Activated T-cell treated with anti-CD3 and anti-CD28 coated beads, Interleukin-2, amount 50 U/mL, for 1 hour (primary cell): ENCODE data around the gene TRMT11.
A peak's percentile ranks its signal among the peaks of the same experiment; 100 is the strongest.
"Not testable (repeated sequence)": the region's sequence is repeated elsewhere in the genome, so short reads cannot be mapped to it uniquely, and the experiment has no call there.

Experiments
- DNase-seq: peaks from one replicate; pipeline ENCODE4 v3.0.0-alpha.2; 2020

The TRMT11 gene

DNA sequence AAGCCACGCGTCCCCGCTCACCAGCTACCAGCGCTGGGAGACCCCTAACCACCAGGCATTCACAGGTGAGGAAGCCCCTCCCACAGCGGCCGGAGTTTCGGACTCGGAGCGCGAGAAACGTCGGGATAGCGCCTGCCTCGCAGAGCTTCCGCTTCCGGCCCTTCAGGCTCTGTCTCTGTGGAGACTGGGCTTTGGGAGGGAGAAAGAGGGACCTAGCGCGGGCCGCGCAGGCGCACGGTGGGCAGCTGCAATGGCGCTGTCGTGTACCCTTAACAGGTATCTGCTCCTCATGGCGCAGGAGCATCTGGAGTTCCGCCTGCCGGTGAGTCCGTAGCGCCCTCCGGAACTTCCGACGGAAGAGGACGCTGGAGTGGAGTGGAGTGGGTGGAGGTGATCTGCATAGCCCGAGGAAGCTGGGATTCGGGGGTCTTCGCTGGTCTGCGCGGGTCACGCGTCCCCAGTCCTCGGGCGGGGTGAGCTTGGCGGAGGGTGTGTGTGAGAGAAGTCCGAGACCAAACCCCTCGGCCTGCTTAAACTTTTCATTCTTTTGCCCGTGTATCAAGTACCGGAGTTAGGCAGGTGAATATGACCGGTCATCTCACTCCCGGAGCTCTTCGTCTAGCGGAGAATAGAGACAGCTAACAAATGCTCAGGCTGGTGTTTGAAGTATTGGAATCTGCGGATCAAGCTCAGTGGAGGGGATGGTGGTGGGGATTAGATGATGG, at the start of gene TRMT11:
TRMT11 (plus strand) TSS at position 240 of the 725 bp plus-strand sequence; CDS start at position 251, 11 bp downstream.
- peak; percentile 80 for DNase-seq

DNA sequence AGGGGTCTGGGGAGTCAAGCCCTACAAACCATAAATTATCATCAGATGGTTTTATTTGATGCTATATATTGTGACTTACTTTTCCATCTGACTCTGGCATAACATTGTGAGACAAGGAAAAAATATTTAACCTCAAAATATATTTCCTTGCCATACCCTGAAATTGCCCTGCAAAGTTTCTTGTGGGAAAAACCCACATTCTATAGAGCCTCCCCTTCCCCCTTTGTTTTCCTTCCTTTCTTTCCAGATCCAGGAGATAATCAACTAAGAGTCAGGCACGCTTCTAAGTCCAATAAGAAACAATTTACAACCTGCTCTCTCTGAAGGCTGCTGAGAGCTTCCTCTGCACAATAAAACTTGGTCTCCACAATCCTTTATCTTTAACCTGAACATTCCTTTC, 47.3 kb upstream of the TRMT11 start:
- DNase-seq: no peak

DNA sequence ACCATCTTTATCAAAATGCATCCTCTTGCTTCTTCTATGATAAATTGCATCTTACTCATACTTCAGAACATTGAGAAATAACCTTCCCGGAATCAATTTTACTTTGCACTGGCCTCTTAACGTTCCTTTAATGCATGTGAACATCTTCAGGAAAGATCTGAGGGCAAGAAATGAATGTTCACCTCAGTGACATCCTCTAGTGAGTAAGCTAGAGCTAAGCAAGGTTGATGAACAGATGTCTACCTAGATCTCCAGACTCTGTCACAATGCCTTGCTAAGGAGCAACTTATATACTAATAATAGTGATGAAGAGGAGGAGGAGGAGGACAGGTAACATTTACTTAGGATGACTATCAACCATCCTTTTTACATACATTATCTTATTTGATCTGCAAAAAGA, 46.5 kb upstream of the TRMT11 start:
- no peak for DNase-seq

DNA sequence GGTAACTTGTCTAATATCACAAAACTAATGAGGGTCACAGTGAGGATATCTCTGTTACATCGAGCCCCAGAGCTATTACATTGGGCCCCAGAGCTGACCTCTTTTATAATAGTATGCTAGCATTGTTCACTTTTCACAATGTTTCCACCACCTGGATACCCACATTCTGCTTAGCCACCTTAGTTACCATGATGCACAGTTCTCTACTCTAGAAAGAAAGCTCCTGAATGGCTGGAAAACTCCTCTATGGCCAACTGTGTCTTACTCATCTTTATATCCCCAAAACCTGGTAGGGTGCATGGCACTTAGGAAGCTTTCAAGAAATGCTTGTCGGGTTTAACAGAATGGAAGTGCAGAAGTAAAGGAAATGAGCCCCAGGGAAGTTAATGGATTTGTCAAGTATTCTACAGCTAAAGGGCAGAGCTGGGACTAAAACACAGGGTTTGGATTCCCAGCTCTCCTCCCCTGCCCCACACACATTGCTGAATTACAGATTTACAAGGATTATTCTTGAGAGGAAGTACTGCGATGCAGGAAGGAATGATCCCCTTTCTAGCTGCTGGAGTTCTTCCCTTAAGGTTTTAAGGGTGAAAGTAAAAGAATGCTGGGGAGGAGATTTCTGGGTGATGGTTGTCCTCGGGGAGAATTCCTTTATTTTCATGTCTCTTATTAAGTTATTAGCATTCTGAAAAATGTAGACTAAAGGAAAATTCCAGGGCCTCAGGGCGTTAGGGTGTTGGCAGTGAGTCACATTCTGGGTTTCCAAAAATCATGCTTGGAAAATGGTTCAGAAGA, 45.9 kb upstream of the TRMT11 start:
- no peak for DNase-seq

DNA sequence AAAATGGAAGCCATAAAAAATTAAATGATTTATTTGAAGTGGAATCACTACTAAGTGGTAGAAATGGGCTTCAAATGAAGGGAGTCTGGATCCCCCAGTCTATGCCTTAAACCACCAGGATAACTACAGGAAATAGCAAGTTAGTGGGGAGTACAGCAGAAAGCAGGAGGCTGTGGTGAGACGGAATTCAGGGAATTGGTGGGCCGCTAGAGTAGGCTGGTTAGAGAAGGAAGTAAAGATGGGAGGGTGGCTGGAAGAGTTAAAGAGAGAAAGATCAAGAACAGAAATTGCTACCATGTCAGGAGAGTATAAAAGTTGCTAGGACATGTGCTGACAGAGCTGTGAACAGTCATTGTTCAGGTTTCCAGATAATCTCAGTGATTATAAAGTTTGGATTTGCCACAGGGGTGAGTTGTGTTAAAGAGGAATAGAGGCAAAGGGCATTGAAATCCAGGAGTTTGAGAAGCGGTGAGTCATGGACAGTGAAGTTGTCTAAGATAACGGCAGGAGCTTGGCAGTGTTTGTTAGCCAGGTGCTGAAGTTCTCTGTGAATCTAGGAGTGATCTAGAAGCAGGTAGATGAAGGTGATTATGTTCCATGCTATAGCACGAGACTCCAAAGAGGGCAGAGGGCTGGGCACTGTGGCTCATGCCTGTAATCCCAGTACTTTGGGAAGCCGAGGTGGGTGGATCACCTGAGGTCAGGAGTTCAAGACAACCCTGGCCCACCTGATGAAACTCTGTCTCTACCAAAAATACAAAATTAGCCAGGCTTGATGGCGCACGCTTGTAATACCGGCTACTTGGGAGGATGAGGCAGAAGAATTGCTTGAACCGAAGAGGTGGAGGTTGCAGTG, 43.4 kb upstream of the TRMT11 start:
- no peak for DNase-seq

DNA sequence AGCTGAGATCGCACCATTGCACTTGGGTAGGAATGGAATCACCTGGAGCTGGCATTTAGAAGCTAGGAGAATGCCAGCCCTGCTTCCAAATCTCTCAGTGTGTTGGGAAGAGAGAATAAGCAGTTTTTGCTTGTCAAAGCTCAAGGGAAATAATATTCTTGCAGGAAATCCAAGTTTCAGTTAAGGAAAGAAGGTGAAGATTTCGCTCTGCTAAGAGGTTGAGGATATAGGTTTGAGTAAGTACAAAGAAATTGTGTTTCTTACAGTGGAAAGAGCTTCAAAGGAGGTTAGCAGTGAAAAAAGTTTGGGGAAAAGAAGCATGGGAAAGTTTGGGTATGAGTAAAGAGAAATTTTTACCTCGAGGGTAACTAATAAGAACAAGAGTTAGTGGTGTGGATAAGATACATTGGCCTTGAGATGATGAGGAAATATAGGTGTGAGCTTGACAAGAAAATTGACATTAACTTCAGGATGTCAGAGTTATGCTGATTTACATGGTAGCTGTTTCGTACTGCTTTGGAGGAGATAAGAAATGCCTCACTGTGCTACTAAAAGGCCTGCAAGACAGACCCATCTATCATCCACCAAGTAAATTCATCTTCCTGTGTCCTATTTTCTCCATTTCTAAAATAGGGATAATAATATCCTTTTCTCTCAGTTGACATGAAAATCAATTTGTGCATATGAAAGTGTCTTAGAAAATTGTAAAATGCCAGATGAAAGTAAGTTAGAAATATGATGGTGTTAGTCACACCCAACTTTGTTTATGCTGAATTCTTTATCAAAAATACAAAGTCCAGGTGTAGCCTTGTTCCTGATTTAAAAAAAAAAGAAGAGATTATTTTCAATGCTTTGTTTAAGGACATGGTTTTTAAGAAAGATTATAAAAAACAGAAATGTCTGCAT, 42.6 kb upstream of the TRMT11 start:
- no peak for DNase-seq

DNA sequence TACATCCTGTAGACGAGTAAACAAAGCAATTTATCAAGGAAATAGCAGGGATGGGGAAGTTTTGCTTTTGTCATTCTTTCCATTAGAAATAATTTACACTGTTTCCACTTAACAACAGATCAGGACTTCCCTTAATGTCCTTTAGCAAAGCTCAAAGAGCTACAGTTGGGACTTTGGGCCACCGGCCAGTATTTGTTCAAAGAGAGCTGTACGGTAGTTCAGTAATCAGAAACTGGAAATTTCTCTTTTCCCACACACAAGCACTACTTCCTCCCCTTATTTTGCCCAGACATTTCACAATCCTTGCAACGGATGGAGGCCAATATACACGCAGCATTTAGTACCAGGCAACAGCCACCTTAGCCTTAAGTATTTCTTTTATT, 41.9 kb upstream of the TRMT11 start:
- no peak for DNase-seq

DNA sequence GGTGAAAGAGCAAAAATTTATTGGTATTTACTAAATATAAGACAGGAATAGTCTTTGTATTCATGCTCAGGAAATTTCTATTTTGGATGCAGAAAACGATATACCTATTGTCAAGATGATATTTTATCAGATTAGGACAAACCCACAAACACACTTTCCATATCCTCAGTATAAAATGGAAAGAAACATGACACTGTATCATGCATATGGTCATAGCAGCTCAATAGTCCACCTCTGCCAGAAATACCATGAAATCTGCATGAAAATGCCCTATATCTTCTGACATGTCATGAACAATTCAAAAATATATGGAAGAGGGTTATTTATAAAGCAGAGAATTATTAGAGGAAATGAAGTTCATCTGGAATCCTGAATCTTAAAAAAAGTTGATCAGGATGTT, 41.4 kb upstream of the TRMT11 start:
- DNase-seq: no peak

DNA sequence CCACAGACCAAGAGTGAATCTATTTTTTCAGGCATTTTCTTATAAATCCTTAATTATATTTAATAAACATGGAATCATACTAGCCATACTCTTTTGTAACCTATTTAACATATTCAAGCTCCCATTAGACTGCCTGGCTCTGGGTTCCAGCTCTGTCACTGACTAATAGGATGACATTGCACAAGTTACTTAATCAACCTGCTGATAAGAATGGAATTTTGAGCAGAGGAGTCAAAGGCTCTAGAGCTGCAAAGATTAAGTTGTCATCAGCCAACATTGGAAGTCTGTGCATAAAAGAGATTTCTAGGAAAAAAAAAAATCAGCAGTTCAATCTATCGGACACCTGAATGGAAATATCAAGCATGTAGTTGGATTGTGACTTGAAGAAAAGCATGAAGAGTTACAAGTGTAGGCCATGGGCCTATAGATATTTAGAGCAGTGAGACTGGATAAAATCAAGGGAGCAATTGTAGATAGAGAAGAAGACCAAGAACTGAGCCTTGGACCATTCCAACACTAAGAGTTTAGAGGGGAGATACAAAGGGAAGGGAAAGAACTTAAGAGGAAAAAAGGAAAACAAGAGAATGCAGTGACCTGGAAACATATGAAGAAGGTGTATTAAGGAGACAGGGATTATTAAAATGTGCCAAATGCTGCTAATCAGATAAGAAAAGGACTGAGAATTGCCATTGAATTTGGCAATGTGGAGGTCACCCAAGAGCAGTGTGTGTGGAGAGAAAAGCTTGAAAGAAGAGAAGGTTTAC, 40.8 kb upstream of the TRMT11 start:
- no peak for DNase-seq

DNA sequence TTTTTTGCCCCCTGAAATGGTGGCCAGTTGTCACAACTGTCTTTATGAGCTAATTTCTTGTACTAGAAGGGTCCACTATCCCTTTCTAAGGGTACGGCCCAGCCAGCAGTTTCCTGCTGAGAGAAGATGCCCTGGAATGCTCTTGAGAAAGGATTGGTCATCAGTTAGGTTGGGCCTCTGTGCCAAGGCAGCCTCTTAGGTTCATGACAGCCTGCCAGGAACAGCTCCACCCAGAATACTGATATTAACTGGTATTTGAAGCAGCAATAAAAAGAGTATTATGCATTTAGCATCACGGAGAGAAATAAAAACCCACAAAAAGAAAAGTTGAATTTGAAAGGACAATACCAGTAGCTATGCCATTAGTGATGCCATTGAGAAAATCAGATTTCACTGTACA, 38.7 kb upstream of the TRMT11 start:
- no peak for DNase-seq

DNA sequence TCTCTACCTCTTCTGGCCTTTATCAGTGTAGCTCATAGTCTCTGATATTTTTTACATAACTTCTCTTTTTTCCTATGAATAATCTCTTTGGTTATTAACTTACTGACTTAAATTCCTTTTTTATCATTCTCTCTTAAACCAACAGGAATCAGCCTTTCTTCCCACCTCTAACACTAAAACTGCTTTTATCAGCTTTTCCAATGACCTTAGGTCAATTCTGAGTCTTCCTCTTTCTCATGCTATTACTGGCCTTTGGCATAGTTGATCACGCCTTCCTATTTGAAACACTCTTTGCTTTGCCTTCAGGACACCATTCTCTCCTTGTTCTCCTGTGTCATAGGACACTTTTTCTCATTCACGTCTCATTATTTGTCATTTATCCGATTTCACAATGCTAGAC, 37.9 kb upstream of the TRMT11 start:
- DNase-seq: no peak

DNA sequence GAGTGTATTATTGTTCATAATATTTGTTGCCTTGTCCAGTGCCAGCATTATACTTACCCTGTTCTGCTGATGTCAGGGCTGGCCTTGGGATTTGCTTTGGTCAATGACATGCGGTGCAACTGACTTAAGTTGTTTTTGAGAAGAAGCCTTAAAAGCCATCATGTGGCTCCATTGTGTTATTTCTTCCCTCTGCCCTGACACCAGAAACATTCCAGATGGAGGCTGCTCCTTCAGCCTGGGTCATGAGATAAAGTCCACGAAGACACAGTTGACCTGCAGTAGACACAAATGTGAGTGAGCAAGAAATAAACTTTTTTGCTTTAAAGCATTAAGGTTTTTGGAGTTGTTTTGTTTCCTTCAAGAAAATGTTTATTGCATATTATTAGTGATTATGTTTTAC, 37.3 kb upstream of the TRMT11 start:
- no peak for DNase-seq

DNA sequence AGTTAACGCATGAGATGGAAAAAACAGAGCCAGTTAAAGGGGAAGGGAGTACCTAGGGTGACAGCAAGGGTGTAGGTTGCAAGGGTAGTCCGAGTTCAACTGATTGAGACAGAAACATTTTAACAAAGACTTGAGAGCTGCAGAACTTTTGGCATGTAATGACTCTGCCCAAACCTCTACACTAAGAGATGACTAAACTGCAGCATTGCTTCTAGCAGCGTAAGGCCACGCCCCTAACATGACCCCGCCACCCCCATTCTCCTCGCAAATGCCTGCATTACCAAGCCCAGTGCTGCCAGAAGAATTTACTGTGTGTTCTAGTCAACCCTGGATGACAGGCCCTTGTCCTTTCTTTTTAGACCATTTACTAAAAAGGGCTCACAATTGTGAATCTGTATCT, 36.0 kb upstream of the TRMT11 start:
- DNase-seq: no peak

DNA sequence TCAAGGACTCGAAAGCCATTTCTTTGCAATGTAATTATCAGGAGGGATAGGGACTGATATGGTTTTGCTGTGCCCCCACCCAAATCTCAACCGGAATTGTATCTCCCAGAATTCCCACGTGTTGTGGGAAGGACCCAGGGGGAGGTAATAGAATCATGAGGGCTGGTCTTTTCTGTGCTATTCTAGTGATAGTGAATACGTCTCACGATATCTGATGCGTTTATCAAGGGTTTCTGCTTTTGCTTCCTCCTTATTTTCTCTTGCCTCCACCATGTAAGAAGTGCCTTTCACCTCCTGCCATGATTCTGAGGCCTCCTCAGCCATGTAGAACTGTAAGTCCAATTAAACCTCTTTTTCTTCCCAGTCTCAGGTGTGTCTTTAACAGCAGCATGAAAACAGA, 35.6 kb upstream of the TRMT11 start:
- DNase-seq: not testable (repeated sequence)

DNA sequence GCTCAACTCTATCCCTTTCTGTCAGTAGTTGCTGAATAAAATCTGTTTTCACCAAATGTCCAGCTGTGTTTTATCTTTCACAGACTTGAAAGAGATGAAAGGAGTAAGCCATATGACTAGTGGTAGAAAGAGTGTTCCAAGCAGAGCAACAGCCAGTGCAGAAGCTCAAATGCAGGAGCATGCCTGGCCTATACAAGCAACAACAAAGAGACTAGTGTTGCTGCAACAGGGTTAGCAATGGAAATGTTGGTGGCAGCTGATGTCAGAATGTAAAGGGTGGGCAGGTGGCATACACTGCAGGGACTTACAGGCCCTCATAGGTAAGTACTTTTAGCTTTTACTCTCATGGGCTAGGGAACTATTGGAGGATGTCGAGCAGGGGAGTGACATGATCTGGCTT, 35.0 kb upstream of the TRMT11 start:
- DNase-seq: no peak

DNA sequence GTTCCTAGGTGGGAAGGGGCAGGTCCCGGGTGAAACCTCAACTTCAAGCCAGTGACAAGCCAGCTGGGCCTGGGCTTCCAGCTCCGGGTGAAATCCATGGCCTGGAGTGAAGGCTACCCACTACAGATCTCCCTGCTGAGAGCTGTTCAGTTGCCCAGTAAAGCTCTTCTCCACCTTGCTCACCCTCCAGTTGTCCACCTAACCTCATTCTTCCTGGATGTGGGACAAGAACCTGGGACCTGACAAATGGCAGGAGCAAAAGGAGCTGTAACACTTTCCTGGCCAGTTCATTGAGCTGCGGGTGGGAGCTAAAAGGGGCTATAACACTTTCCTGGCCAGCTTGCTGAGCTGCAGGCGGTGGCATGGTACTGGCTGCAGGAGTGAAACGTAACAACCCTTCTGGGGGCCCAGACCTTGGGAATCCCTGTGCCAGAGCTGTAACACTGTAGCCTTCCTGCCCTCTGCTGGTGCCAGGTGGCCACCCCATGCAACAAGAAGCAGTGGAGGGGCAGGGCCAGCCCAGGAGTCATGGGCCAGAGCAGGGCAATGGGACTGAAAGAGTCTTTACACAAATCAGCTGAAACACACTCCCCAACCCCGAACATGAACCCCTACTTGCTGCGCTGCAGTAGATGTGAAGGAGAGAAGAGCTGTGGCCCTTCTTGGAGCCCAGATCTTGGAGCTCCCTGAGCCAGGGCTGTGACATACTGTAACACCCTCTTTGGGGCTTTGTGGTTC, 33.4 kb upstream of the TRMT11 start:
- no peak for DNase-seq

DNA sequence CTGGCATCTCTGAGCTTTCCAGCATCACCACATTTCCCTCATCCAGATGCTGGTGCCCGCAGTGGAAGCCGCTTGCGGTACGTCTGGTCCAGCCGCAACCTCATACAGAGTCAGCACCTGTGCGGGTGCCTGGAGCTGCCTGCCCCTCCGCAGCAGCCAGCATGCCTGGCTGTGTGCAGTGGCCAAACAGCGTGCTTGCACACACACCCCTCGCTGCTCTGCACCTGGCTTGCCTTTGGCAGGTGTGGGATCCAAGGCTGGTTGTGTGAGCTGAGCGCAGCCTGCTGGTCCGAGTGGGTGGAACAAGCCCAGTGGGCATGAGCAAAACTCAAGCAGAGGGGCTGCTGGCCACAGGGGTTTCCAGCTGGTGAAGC, 32.9 kb upstream of the TRMT11 start:
- no peak for DNase-seq

DNA sequence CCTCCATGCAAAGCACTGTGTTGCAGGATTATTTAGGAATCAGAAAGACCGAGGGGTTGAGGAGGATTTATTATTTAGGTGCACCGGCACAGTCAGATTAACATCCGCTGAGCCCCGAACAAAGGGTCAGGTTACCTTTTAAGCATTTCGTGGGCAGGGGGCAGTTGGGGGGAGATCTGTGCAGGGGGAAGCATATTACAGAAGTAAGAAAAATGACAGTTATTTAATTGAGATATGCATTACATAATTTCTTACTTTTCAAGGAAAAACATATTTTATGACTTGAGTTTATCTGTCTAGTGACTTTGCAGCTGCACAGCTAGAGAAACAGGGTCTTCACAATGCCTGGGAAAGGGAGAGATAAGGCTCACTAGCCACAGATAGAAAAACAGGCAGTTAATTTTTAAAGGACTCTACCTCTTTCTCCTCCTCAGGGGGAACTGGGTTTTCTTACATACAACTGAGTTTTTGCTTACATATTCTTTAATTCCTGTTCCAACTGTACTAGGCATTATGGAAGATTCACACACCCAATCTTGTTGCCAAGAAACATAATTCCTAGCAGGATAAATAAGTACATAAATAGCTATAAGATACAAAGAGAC, 31.5 kb upstream of the TRMT11 start:
- DNase-seq: no peak

DNA sequence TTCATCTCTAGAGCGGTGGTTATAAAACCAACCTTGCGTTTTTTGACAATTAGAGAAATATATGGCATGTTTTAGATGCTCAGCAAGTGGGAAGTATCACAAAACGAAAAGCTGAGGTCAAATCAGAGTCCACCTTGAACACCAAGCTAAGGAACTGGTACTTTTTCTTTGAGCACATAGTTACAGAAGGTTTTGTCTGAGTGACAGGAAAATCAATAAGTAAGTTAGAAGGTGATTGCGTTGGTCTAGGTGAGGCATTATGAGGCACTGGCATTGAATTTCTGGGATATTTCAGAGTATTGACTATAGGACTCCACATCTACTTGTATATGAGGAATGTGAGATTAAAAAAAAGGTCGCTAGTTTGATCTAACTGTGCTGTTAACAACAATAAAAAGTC, 30.4 kb upstream of the TRMT11 start:
- no peak for DNase-seq
